Astrocyte (in vitro differentiated cells and primary cell): ENCODE measurements around the gene CELF2.
A peak's percentile ranks its signal among the peaks of the same experiment; 100 is the strongest.

Experiments
- EZH2 ChIP-seq: IDR thresholded peaks from 2 replicates; pipeline ENCODE4 v1.6.1; 2012; ENCODE audit warnings: mild to moderate bottlenecking, low read length, inconsistent platforms; ENCODE audit not compliant: insufficient read depth
- TF ChIP-seq, protein P1 (sequence below): IDR thresholded peaks from 2 replicates; pipeline ENCODE4 v1.5.1; 2011; ENCODE audit warnings: low read depth, mild to moderate bottlenecking, inconsistent platforms, low read length, moderate library complexity; ENCODE audit not compliant: insufficient read depth

DNA sequence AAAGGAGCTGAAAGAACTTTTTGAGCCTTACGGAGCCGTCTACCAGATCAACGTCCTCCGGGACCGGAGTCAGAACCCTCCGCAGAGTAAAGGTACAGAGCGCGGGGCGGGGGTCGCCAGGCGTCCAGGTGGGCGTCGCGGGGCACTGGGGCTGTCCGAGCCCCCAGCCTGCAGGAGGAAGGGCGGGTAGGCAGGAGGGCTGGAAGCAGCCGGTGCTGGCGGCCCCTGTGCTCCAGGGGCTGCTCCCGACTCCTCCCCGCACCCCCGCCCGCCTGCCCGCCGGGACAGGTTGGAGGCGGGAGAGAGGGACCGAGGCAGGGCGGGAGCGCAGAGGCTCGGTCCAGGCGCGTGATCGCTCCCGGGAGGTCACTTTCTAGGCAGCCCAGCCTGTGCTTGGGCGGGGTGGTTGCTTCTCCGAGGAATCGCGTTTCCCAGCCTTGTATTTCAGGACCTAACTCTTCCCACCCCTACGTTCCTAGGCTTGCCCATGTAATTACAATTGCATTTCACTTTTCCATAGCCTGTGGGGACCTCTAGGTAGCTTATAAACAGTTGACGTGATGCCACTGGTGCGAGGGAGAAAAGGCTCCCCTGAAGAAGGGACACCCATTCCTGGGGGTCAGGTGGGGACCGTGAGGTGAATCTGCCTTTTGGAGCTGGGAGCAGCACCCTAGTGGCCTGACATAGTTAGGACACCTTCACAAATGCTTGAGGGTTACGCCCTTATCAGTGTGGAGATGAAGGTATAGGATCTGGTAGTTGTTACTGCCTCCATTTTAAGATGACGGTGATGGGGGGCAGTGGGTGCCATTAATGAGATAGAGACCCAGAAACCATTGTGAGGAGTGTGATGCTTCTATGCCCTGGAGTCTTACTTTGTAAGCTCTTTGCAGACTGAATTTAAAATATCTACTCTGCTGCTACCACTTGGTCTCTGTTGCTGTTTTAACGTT, 148.2 kb downstream of the CELF2 start:
- TF ChIP-seq, protein P1, sequence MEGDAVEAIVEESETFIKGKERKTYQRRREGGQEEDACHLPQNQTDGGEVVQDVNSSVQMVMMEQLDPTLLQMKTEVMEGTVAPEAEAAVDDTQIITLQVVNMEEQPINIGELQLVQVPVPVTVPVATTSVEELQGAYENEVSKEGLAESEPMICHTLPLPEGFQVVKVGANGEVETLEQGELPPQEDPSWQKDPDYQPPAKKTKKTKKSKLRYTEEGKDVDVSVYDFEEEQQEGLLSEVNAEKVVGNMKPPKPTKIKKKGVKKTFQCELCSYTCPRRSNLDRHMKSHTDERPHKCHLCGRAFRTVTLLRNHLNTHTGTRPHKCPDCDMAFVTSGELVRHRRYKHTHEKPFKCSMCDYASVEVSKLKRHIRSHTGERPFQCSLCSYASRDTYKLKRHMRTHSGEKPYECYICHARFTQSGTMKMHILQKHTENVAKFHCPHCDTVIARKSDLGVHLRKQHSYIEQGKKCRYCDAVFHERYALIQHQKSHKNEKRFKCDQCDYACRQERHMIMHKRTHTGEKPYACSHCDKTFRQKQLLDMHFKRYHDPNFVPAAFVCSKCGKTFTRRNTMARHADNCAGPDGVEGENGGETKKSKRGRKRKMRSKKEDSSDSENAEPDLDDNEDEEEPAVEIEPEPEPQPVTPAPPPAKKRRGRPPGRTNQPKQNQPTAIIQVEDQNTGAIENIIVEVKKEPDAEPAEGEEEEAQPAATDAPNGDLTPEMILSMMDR = peak; percentile 46
- TF ChIP-seq EZH2 = peak; percentile 47
